K562 (cell line): ENCODE data around the gene MDK. TPM values are rescaled to one million over a fixed set of nuclear protein-coding genes. Genes with fewer than 3 reads are reported as not detected.
A peak's percentile ranks its signal among the peaks of the same experiment; 100 is the strongest.

Source experiments
- ATAC-seq: fragments of 200-7000 bp; cut with Tn5 transposase; 3 replicates; pipeline ENCODE4 v1.9.1; 2020; ENCODE audit warnings: moderate library complexity
- BruUV-seq: library from RNA; stranded (reverse); fragments of 400-500 nt; replicated peaks from 2 replicates; lab custom pipeline; 2021; lab: Mats Ljungman, UMichigan
- CTCF ChIA-PET: fragments of 300-600 bp; formaldehyde crosslinking; extraction: SDS; loops from one replicate; lab custom pipeline; 2021; ENCODE audit warnings: low intra/inter-chr PET ratio; lab: Yijun Ruan, JAX
- POLR2A ChIA-PET: fragments of 300-600, 350-650 bp; sonication (Branson Sonifier 250); formaldehyde crosslinking; extraction: SDS; loops from one replicate; lab custom pipeline; 2021; ENCODE audit warnings: antibody characterized with exemption, inconsistent platforms; lab: Yijun Ruan, JAX
- DNase-seq, 4 experiments: peaks; one replicate each; pipeline versions ENCODE4 v3.0.0 to v3.0.0-alpha.2; 2011 to 2018; ENCODE audit warnings: low spot score in 3 of 4, mixed read lengths in 3 of 4; ENCODE audit errors: extremely low read depth in 1 of 4
- FAIRE-seq: peaks from 2 replicates; lab custom pipeline; 2011; peaks lifted over from hg19 to GRCh38; lab: Jason Lieb, UNC
- H2AFZ ChIP-seq: 2 replicates; pipeline ENCODE4 v1.6.0; 2011; ENCODE audit warnings: low read depth, low read length, control low read depth, inconsistent platforms
- H3K27ac ChIP-seq: fragments of 200-600 bp; 3 replicates; pipeline ENCODE4 v1.8.0; 2011; ENCODE audit warnings: low read depth, mild to moderate bottlenecking, control low read depth, inconsistent platforms, low read length, moderate library complexity, mixed read lengths; ENCODE audit errors: extremely low read depth
- H3K27me3 ChIP-seq, 2 experiments: fragments of 300-600 bp in 1 of 2; 2 replicates in 1 of 2; 3 replicates in 1 of 2; pipeline versions ENCODE4 v1.6.0 to v1.8.0; 2011; ENCODE audit warnings: inconsistent platforms in 2 of 2, low read length in 2 of 2, mild to moderate bottlenecking in 1 of 2, mixed read lengths in 1 of 2, moderate library complexity in 1 of 2; ENCODE audit not compliant: control insufficient read depth in 2 of 2, insufficient read depth in 2 of 2
- H3K36me3 ChIP-seq: fragments of 300-600 bp; 3 replicates; pipeline ENCODE4 v1.8.0; 2011; ENCODE audit warnings: mild to moderate bottlenecking, low read length, inconsistent platforms; ENCODE audit not compliant: control insufficient read depth, insufficient read depth
- H3K4me1 ChIP-seq, 2 experiments: fragments of 200-600 bp in 1 of 2; replicated peaks in 1 of 2; 2 replicates in 1 of 2; 3 replicates in 1 of 2; pipeline versions ENCODE4 v1.5.1 to v1.8.0; 2011; ENCODE audit warnings: inconsistent platforms in 2 of 2, low read length in 2 of 2, mild to moderate bottlenecking in 1 of 2, mixed read lengths in 1 of 2, moderate library complexity in 1 of 2; ENCODE audit not compliant: control insufficient read depth in 2 of 2, insufficient read depth in 2 of 2
- H3K4me2 ChIP-seq: 2 replicates; pipeline ENCODE4 v1.6.1; 2011; ENCODE audit warnings: low read length, control low read depth, inconsistent platforms, mixed read lengths; ENCODE audit not compliant: insufficient read depth
- H3K4me3 ChIP-seq: fragments of 200-600 bp; sonication (generic), shearing (Covaris generic); 2 replicates; pipeline ENCODE4 v1.5.1; 2016; ENCODE audit warnings: control low read depth, inconsistent platforms
- H3K79me2 ChIP-seq: fragments of 200-600 bp; 3 replicates; pipeline ENCODE4 v1.8.0; 2011; ENCODE audit warnings: low read length, inconsistent platforms; ENCODE audit not compliant: control insufficient read depth, insufficient read depth
- H3K9ac ChIP-seq, 2 experiments: 2 replicates each; pipeline versions ENCODE4 v1.6.0 to v1.6.1; 2011; ENCODE audit warnings: low read depth in 2 of 2, low read length in 2 of 2, control low read depth in 1 of 2, inconsistent platforms in 1 of 2, mild to moderate bottlenecking in 1 of 2, mixed read lengths in 1 of 2; ENCODE audit not compliant: insufficient read depth in 1 of 2
- H3K9me1 ChIP-seq: one replicate; pipeline ENCODE4 v1.6.0; 2011; ENCODE audit warnings: inconsistent platforms, mild to moderate bottlenecking, low read length, moderate library complexity; ENCODE audit not compliant: control insufficient read depth, insufficient read depth
- H3K9me3 ChIP-seq: replicated peaks from 2 replicates; pipeline ENCODE4 v1.5.1; 2011; ENCODE audit warnings: low read depth, low read length, inconsistent platforms; ENCODE audit not compliant: control insufficient read depth, insufficient read depth
- H4K20me1 ChIP-seq: replicated peaks from 2 replicates; pipeline ENCODE4 v1.6.1; 2011; ENCODE audit warnings: low read length, inconsistent platforms, mixed read lengths; ENCODE audit not compliant: control insufficient read depth, insufficient read depth
- CBX8 ChIP-seq: fragments of 200-600 bp; sonication (generic); IDR thresholded peaks from 2 replicates; pipeline ENCODE4 v1.6.1; 2012; ENCODE audit warnings: borderline replicate concordance, mixed run types, low read depth, mild to moderate bottlenecking, moderate library complexity, mixed read lengths, low read length, control low read depth, inconsistent platforms; ENCODE audit not compliant: poor library complexity, severe bottlenecking; ENCODE audit errors: extremely low read depth
- MTA2 ChIP-seq: fragments of 450-650 bp; IDR thresholded peaks from 2 replicates; pipeline ENCODE4 v1.6.1; 2016; ENCODE audit warnings: low read depth
- NUFIP1 ChIP-seq: fragments of 450-650 bp; IDR thresholded peaks from 2 replicates; pipeline ENCODE4 v1.6.1; 2018; ENCODE audit not compliant: partially characterized antibody
- RAD21 ChIP-seq, 2 experiments: fragments of 250-450 bp in 1 of 2; fragments of 450-650 bp in 1 of 2; sonication (Bioruptor Pico) in 1 of 2; formaldehyde crosslinking in 1 of 2; IDR thresholded peaks in 1 of 2; conservative IDR thresholded peaks in 1 of 2; 2 replicates each; pipeline versions ENCODE4 v1.4.0 to v1.8.0; 2020 to 2022; ENCODE audit warnings: mild to moderate bottlenecking in 2 of 2, moderate library complexity in 1 of 2
- RFX7 ChIP-seq: fragments of 250-450 bp; sonication (Bioruptor Pico); IDR thresholded peaks from 2 replicates; pipeline ENCODE4 v1.5.1; 2021; ENCODE audit warnings: mild to moderate bottlenecking
- WGBS: fragments of 100-300 bp; shearing (Covaris generic); methylation state at CpG from one replicate; pipeline ENCODE4 v1.1.6; 2016; ENCODE audit warnings: low coverage, mixed read lengths; ENCODE audit not compliant: insufficient coverage; ENCODE audit errors: missing lambda C conversion rate; 5-methylcytosine and 5-hydroxymethylcytosine counted together
- in situ Hi-C: fragments of 300-500 bp; cut with MboI; formaldehyde crosslinking; loops from 4 replicates; pipeline ENCODE4 v1.15.0; 2018; ENCODE audit warnings: inconsistent platforms, mixed read lengths
- intact Hi-C: fragments of 100-400 bp; cut with micrococcal nuclease; formaldehyde crosslinking; loops from 2 replicates; pipeline ENCODE4 v1.14.2; 2022
- polyA plus RNA-seq, 8 experiments: library from polyadenylated mRNA; depleted of rRNA in 4 of 8; stranded (reverse) in 5 of 8; unstranded in 3 of 8; fragments of >200 nt; fragmentation: Nextera tagmentation in 2 of 8; fragmentation: Illumina TruSeq in 1 of 8; extraction: Ambion mirVana in 2 of 8; extraction: Trizol in 1 of 8; gene quantifications; 2 replicates each; pipeline versions ENCODE4 v1.2.1 to v1.2.3, GENCODE V29; 2011 to 2014; ENCODE audit warnings: inconsistent platforms in 1 of 8, missing spikeins in 1 of 8
- total RNA-seq, 7 experiments: library from RNA; depleted of rRNA in 6 of 7; stranded (reverse); fragments of >200 nt in 6 of 7; fragmentation: Illumina TruSeq in 2 of 7; extraction: Trizol in 2 of 7; gene quantifications; 2 replicates each; pipeline versions ENCODE4 v1.2.1 to v1.2.3, GENCODE V29; 2011 to 2021; ENCODE audit warnings: low replicate concordance in 1 of 7
- TF ChIP-seq, protein P1 (sequence below), 3 experiments: IDR thresholded peaks in 2 of 3; conservative IDR thresholded peaks in 1 of 3; 2 replicates each; pipeline ENCODE4 v1.5.1; 2011 to 2012; ENCODE audit warnings: low read length in 3 of 3, mild to moderate bottlenecking in 3 of 3, control low read depth in 2 of 3, improper control_type of control experiment in 1 of 3, inconsistent platforms in 1 of 3, low read depth in 1 of 3, mixed read lengths in 1 of 3, moderate library complexity in 1 of 3; ENCODE audit not compliant: insufficient read depth in 2 of 3

The MDK gene
- total and polyA plus RNA-seq, 9 of the 15 experiments (the other 6 are each of a cell fraction or from before 2014, with no cell fraction given) = 20.7 to 700 (median 350) TPM

GRCh38 chr11:46410021-46410420, 28.6 kb downstream of the MDK start:
- no peak overlapping the region for H3K4me3 ChIP-seq
- H3K79me2 ChIP-seq = no peaks in the 10 kb centered on the region
- no peaks in the 10 kb centered on the region for H3K27me3 ChIP-seq
- WGBS = 83% methylated on average over 4 of the region's 5 CpGs
- no peaks in the 10 kb centered on the region; the same call in 1 of the 2 replicates for H4K20me1 ChIP-seq
- H3K9ac ChIP-seq = no peak overlapping the region; a peak in 1 of 4 replicates
- no peaks in the 10 kb centered on the region for H3K9me3 ChIP-seq
- ATAC-seq (peak; percentile 77), FAIRE-seq (no peak), DNase-seq (peak in 1 of 4 experiments; percentile 29)
- H3K4me1 ChIP-seq = peaks cover 0 to 4% of the 10 kb centered on the region in 2 experiments; a peak in 1 of 5 replicates
- intact Hi-C loops (loop anchor here (5.0 kb wide), 1 partner anchor 127 kb away; no protein-coding TSS in a partner anchor), in situ Hi-C loops (no loop called here)
- no peak overlapping the region for H3K27ac ChIP-seq
- POLR2A ChIA-PET = interaction anchor here (0.7 to 2.0 kb wide), 5 partner anchors 9 to 17 kb away, joined by 3 to 5 read pairs (median 3); no protein-coding TSS in a partner anchor
- no TSS peak for BruUV-seq
- TF ChIP-seq RFX7 (no peak), NUFIP1 (no peak), CBX8 (no peak), RAD21 (CRISPR knock-in tag; conservative IDR thresholded peaks at IDR 0.05 in 1 of 2, IDR thresholded peaks at IDR 0.05 in 1 of 2) (peak in 1 of 2 experiments; percentile 56; a peak in 2 of 4 replicates), MTA2 (no peak)
- TF ChIP-seq, protein P1, sequence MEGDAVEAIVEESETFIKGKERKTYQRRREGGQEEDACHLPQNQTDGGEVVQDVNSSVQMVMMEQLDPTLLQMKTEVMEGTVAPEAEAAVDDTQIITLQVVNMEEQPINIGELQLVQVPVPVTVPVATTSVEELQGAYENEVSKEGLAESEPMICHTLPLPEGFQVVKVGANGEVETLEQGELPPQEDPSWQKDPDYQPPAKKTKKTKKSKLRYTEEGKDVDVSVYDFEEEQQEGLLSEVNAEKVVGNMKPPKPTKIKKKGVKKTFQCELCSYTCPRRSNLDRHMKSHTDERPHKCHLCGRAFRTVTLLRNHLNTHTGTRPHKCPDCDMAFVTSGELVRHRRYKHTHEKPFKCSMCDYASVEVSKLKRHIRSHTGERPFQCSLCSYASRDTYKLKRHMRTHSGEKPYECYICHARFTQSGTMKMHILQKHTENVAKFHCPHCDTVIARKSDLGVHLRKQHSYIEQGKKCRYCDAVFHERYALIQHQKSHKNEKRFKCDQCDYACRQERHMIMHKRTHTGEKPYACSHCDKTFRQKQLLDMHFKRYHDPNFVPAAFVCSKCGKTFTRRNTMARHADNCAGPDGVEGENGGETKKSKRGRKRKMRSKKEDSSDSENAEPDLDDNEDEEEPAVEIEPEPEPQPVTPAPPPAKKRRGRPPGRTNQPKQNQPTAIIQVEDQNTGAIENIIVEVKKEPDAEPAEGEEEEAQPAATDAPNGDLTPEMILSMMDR (IDR thresholded peaks at IDR 0.05 in 2 of 3, conservative IDR thresholded peaks at IDR 0.05 in 1 of 3; ENCODE audit: insufficient read depth in 2 of 3, low read depth in 1 of 3, low read length in 3 of 3) = peak; percentile 21 to 46 (median 43); a peak in 4 of 6 replicates
- peaks cover 53% of the 10 kb centered on the region; the same call in 2 of the 3 replicates for H3K36me3 ChIP-seq
- H3K9me1 ChIP-seq = no peaks in the 10 kb centered on the region
- CTCF ChIA-PET = no interaction called here
- H2AFZ ChIP-seq = no peak overlapping the region
- no peak overlapping the region for H3K4me2 ChIP-seq
